Measurements from ENCODE around the gene ERICH2.

The ERICH2 gene

GRCh38 chr2:170814533-170815230 is 44.5 kb downstream of the ERICH2 start:
- TF ChIP-seq, protein P1, sequence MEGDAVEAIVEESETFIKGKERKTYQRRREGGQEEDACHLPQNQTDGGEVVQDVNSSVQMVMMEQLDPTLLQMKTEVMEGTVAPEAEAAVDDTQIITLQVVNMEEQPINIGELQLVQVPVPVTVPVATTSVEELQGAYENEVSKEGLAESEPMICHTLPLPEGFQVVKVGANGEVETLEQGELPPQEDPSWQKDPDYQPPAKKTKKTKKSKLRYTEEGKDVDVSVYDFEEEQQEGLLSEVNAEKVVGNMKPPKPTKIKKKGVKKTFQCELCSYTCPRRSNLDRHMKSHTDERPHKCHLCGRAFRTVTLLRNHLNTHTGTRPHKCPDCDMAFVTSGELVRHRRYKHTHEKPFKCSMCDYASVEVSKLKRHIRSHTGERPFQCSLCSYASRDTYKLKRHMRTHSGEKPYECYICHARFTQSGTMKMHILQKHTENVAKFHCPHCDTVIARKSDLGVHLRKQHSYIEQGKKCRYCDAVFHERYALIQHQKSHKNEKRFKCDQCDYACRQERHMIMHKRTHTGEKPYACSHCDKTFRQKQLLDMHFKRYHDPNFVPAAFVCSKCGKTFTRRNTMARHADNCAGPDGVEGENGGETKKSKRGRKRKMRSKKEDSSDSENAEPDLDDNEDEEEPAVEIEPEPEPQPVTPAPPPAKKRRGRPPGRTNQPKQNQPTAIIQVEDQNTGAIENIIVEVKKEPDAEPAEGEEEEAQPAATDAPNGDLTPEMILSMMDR (IDR thresholded peaks at IDR 0.05; ENCODE audit: low read depth, low read length, missing control alignments) = no peak
- no peak for DNase-seq (ENCODE audit: low read depth)
- H3K4me3 ChIP-seq (ENCODE audit: low read depth, low read length) = no peak overlapping the region
- in situ Hi-C loops (cut with HindIII; ENCODE audit: low sequenced_read_pairs) = loop anchor here (25.0 kb wide), 1 partner anchor 402 kb away; no protein-coding TSS in a partner anchor

GRCh38 chr2:170815311-170815710 is 45.1 kb downstream of the ERICH2 start:
- no peak for DNase-seq (ENCODE audit: low read depth)
- TF ChIP-seq, protein P1 (IDR thresholded peaks at IDR 0.05; ENCODE audit: low read depth, low read length, missing control alignments) = no peak
- in situ Hi-C loops (cut with HindIII; ENCODE audit: low sequenced_read_pairs) = loop anchor here (25.0 kb wide), 1 partner anchor 403 kb away; no protein-coding TSS in a partner anchor
- no peak overlapping the region for H3K4me3 ChIP-seq (ENCODE audit: low read depth, low read length)

- in situ Hi-C loops (cut with HindIII; ENCODE audit: low sequenced_read_pairs) = loop anchor here (25.0 kb wide), 1 partner anchor 404 kb away; no protein-coding TSS in a partner anchor
- TF ChIP-seq, protein P1 (IDR thresholded peaks at IDR 0.05; ENCODE audit: low read depth, low read length, missing control alignments) = peak; percentile 74
- peak overlapping the region; percentile 39 for H3K4me3 ChIP-seq (ENCODE audit: low read depth, low read length)
- peak; percentile 24 for DNase-seq (ENCODE audit: low read depth)
These were observed 45.7 kb downstream of the ERICH2 start for GRCh38 chr2:170815746-170816503.

DNA sequence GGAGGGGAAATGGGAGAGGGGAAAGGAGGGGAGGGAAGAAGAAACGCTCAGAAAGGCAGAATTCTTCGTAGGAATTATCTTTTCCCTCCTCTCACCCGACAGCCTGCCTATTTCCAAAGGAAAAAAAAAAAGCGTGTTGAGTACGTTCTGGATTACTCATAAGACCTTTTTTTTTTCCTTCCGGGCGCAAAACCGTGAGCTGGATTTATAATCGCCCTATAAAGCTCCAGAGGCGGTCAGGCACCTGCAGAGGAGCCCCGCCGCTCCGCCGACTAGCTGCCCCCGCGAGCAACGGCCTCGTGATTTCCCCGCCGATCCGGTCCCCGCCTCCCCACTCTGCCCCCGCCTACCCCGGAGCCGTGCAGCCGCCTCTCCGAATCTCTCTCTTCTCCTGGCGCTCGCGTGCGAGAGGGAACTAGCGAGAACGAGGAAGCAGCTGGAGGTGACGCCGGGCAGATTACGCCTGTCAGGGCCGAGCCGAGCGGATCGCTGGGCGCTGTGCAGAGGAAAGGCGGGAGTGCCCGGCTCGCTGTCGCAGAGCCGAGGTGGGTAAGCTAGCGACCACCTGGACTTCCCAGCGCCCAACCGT is 46.4 kb downstream of the ERICH2 start, which contains the start of gene GAD1:
TSS of gene GAD1 (plus strand) at position 384 of the 589 bp plus-strand sequence. CDS start 1,705 bp downstream, outside the sequence.
- peak within 1 kb of the TSS; percentile 39 for H3K4me3 ChIP-seq (ENCODE audit: low read depth, low read length)
- in situ Hi-C loops (cut with HindIII; ENCODE audit: low sequenced_read_pairs) = loop anchor here (25.0 kb wide), 1 partner anchor 404 kb away; no protein-coding TSS in a partner anchor
- TF ChIP-seq, protein P1 (IDR thresholded peaks at IDR 0.05; ENCODE audit: low read depth, low read length, missing control alignments) = no peak
- no peak for DNase-seq (ENCODE audit: low read depth)

DNA sequence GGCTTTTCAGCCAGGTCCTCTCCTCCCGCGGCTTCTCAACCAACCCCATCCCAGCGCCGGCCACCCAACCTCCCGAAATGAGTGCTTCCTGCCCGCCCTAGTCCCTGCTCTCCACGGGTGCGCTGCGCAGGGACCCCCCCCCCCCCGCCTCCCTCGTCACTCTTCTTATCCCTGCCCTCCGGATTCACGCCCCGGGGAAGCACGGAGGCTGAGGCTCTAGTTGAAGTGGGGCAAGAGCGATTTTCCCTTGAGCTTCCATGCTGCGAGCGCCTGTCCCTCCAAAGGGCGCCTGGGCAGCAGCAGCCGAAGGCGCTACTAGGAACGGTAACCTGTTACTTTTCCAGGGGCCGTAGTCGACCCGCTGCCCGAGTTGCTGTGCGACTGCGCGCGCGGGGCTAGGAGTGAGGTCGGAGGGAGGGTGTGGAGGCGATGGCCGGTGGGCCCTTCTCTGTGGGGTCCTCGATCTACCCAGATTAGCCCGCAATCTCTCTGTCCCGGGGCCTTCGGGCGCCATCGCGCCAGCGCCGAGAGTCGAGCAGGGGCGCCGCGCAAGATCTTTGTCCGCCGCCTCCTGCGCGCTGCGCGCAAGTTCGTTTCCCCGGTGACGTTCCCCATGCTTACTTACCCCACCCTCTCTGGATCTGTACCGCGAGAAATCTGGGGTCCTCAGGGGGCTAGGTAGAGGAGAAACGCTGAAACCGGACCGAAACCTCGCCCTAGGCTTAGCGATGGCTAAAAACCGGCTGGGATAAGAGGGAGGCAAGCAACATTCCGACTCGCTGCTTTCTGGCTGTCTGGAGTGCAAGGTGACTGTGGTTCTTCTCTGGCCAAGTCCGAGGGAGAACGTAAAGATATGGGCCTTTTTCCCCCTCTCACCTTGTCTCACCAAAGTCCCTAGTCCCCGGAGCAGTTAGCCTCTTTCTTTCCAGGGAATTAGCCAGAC is 47.2 kb downstream of the ERICH2 start:
- H3K4me3 ChIP-seq (ENCODE audit: low read depth, low read length) = peak overlapping the region; percentile 39
- TF ChIP-seq, protein P1 (IDR thresholded peaks at IDR 0.05; ENCODE audit: low read depth, low read length, missing control alignments) = no peak
- DNase-seq (ENCODE audit: low read depth) = no peak
- in situ Hi-C loops (cut with HindIII; ENCODE audit: low sequenced_read_pairs) = loop anchor here (25.0 kb wide), 1 partner anchor 405 kb away; no protein-coding TSS in a partner anchor
